Prostate gland (tissue), 1 donor: ENCODE measurements around the gene SHANK1.

Experiments
- POLR2A ChIP-seq: fragments of 450-650 bp; IDR thresholded peaks from one replicate; pipeline ENCODE4 v1.6.1; 2016; ENCODE audit warnings: antibody characterized with exemption, mild to moderate bottlenecking
- POLR2AphosphoS5 ChIP-seq: sonication (generic); formaldehyde crosslinking; IDR thresholded peaks from one replicate; pipeline ENCODE4 v1.6.1; 2017; ENCODE audit warnings: antibody characterized with exemption

DNA sequence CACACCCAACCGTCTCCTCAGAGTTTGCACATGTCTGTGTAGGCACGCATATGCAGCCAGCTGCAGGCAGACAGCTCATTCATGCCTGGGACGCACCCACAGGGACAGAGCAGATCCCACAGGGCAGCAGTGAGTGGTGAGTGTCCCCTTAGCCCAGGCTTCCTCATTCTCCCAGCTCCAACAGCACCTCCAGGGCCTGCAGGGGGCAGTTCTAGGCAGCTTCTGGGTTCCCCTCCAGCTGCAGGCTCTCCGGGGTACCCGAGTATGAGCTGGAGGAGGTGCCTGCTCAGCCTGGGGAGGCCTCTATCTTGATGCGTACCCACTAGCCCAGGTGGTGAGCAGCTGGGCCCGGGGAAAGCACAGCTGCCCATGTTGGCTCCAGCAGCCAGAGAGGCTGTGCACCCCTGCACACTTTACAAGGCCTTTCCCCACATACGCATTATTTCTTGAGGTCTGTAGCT, 1.3 kb upstream of the SHANK1 start:
- TF ChIP-seq POLR2A (no peak), POLR2AphosphoS5 (no peak)
